GM12878 (cell line): ENCODE measurements around the gene NHLRC4. TPM values are rescaled to one million over a fixed set of nuclear protein-coding genes. Genes with fewer than 3 reads are reported as not detected.

Source experiments
- ATAC-seq: fragments of 200-7000 bp; cut with Tn5 transposase; 3 replicates; pipeline ENCODE4 v1.9.1; 2020; ENCODE audit warnings: mild to moderate bottlenecking, moderate library complexity
- BruUV-seq: library from RNA; stranded (reverse); fragments of 400-500 nt; replicated peaks from 2 replicates; lab custom pipeline; 2021; lab: Mats Ljungman, UMichigan
- CTCF ChIA-PET: fragments of 300-600 bp; sonication (Branson Sonifier 250); formaldehyde crosslinking; extraction: SDS; loops from one replicate; lab custom pipeline; 2021; ENCODE audit warnings: inconsistent platforms; lab: Yijun Ruan, JAX
- POLR2A ChIA-PET: fragments of 350-600 bp; formaldehyde crosslinking; extraction: SDS; loops from one replicate; lab custom pipeline; 2021; ENCODE audit warnings: inconsistent platforms; lab: Charles Lee
- RAD21 ChIA-PET: fragments of 300-600 bp; sonication (Branson Sonifier 250); formaldehyde crosslinking; loops from one replicate; lab custom pipeline; 2023; ENCODE audit warnings: antibody characterized with exemption; ENCODE audit not compliant: unreplicated experiment; lab: Charles Lee
- SMC1A ChIA-PET: fragments of 300-600 bp; sonication (Branson Sonifier 250); formaldehyde crosslinking; loops from one replicate; lab custom pipeline; 2023; ENCODE audit not compliant: unreplicated experiment, uncharacterized antibody; lab: Charles Lee
- DNase-seq: peaks from one replicate; pipeline ENCODE4 v3.0.0-alpha.2; 2011; ENCODE audit warnings: low read depth, low spot score
- FAIRE-seq: peaks from 3 replicates; lab custom pipeline; 2011; peaks lifted over from hg19 to GRCh38; lab: Jason Lieb, UNC
- H2AFZ ChIP-seq: 2 replicates; pipeline ENCODE4 v1.6.0; 2011; ENCODE audit warnings: low read depth, low read length, control low read depth; ENCODE audit not compliant: control insufficient read depth
- H3K27ac ChIP-seq: 2 replicates; pipeline ENCODE4 v1.5.1; 2011; ENCODE audit warnings: control low read depth; ENCODE audit not compliant: control insufficient read depth, insufficient read depth
- H3K27me3 ChIP-seq, 2 experiments: replicated peaks in 1 of 2; 2 replicates each; pipeline versions ENCODE4 v1.6.0 to v1.6.1; 2011; ENCODE audit warnings: low read length in 1 of 2; ENCODE audit not compliant: control insufficient read depth in 2 of 2, insufficient read depth in 2 of 2
- H3K36me3 ChIP-seq, 2 experiments: 2 replicates each; pipeline ENCODE4 v1.5.1; 2011; ENCODE audit warnings: low read length in 1 of 2; ENCODE audit not compliant: control insufficient read depth in 2 of 2, insufficient read depth in 2 of 2
- H3K4me1 ChIP-seq: 2 replicates; pipeline ENCODE4 v1.6.1; 2011; ENCODE audit warnings: mild to moderate bottlenecking, low read length, moderate library complexity, mixed read lengths; ENCODE audit not compliant: control insufficient read depth, insufficient read depth
- H3K4me2 ChIP-seq: 2 replicates; pipeline ENCODE4 v1.6.0; 2011; ENCODE audit warnings: control low read depth; ENCODE audit not compliant: control insufficient read depth, insufficient read depth
- H3K4me3 ChIP-seq: fragments of 200-600 bp; sonication (generic); 2 replicates; pipeline ENCODE4 v1.5.1; 2016
- H3K79me2 ChIP-seq: 2 replicates; pipeline ENCODE4 v1.6.0; 2011; ENCODE audit warnings: low read length; ENCODE audit not compliant: control insufficient read depth, insufficient read depth
- H3K9ac ChIP-seq: 2 replicates; pipeline ENCODE4 v1.8.0; 2011; ENCODE audit warnings: low read length, control low read depth, mixed read lengths; ENCODE audit not compliant: control insufficient read depth, insufficient read depth
- H3K9me3 ChIP-seq: replicated peaks from 3 replicates; pipeline ENCODE4 v1.5.1; 2011; ENCODE audit warnings: mild to moderate bottlenecking, low read length; ENCODE audit not compliant: control insufficient read depth, insufficient read depth
- H4K20me1 ChIP-seq: 2 replicates; pipeline ENCODE4 v1.6.0; 2011; ENCODE audit not compliant: control insufficient read depth, insufficient read depth
- GABPA ChIP-seq: IDR thresholded peaks from 2 replicates; pipeline ENCODE4 v1.6.1; 2014; ENCODE audit warnings: antibody characterized with exemption, low read depth, mild to moderate bottlenecking, inconsistent platforms
- MTA2 ChIP-seq: fragments of 450-650 bp; IDR thresholded peaks from 2 replicates; pipeline ENCODE4 v1.6.1; 2016; ENCODE audit warnings: low read depth, mild to moderate bottlenecking, moderate library complexity
- NRF1 ChIP-seq: conservative IDR thresholded peaks from 2 replicates; pipeline ENCODE4 v1.6.1; 2011; ENCODE audit warnings: mild to moderate bottlenecking, low read depth, low read length, improper control_type of control experiment
- SMAD1 ChIP-seq: fragments of 450-650 bp; IDR thresholded peaks from 2 replicates; pipeline ENCODE4 v1.6.1; 2018; ENCODE audit warnings: mild to moderate bottlenecking, low read depth; ENCODE audit not compliant: partially characterized antibody
- ZNF217 ChIP-seq: fragments of 450-650 bp; IDR thresholded peaks from 2 replicates; pipeline ENCODE4 v1.6.1; 2017; ENCODE audit warnings: antibody characterized with exemption, mild to moderate bottlenecking
- WGBS: methylation state at CpG from one replicate; pipeline ENCODE4 v1.1.6; 2016; ENCODE audit warnings: low lambda C conversion rate; ENCODE audit not compliant: insufficient replicate concordance, insufficient coverage; ENCODE audit errors: missing lambda C conversion rate; 5-methylcytosine and 5-hydroxymethylcytosine counted together
- in situ Hi-C: fragments of 300-500 bp; cut with MboI; formaldehyde crosslinking; loops from 9 replicates; pipeline ENCODE4 v1.14.3; 2018; ENCODE audit warnings: mixed read lengths
- intact Hi-C: fragments of 100-400 bp; cut with micrococcal nuclease; formaldehyde crosslinking; loops from one replicate; pipeline ENCODE4 v1.14.2; 2022; ENCODE audit not compliant: unreplicated experiment
- polyA plus RNA-seq, 11 experiments: library from polyadenylated mRNA; depleted of rRNA in 4 of 11; unstranded in 6 of 11; stranded (reverse) in 5 of 11; fragments of >200 nt; fragmentation: Nextera tagmentation in 4 of 11; fragmentation: Illumina TruSeq in 1 of 11; extraction: Ambion mirVana in 4 of 11; extraction: Trizol in 1 of 11; gene quantifications; 1 replicate in 1 of 11; 2 replicates in 10 of 11; pipeline versions ENCODE4 v1.2.1 to v1.2.3, GENCODE V29; 2011 to 2016; ENCODE audit warnings: inconsistent platforms in 2 of 11, missing spikeins in 2 of 11, low read depth in 1 of 11
- total RNA-seq, 4 experiments: library from RNA; depleted of rRNA in 3 of 4; stranded (reverse); fragments of >200 nt in 3 of 4; fragmentation: Illumina TruSeq in 1 of 4; extraction: Trizol in 1 of 4; gene quantifications; 2 replicates each; pipeline versions ENCODE4 v1.2.1 to v1.2.3, GENCODE V29; 2013 to 2021
- TF ChIP-seq, protein P1 (sequence below): fragments of 150-350 bp; IDR thresholded peaks from 2 replicates; pipeline ENCODE4 v1.6.1; 2014; ENCODE audit warnings: mild to moderate bottlenecking, low read depth, low read length
- TF ChIP-seq, protein P2 (sequence below): fragments of 450-650 bp; formaldehyde crosslinking; IDR thresholded peaks from 2 replicates; pipeline ENCODE4 v1.4.0; 2020; ENCODE audit warnings: mild to moderate bottlenecking, moderate library complexity

The NHLRC4 gene
- total and polyA plus RNA-seq, 10 of the 15 experiments (the other 5 are each of a cell fraction or from before 2014, with no cell fraction given): 0.07 to 1.1 (median 0.57) TPM; not detected in 3

DNA sequence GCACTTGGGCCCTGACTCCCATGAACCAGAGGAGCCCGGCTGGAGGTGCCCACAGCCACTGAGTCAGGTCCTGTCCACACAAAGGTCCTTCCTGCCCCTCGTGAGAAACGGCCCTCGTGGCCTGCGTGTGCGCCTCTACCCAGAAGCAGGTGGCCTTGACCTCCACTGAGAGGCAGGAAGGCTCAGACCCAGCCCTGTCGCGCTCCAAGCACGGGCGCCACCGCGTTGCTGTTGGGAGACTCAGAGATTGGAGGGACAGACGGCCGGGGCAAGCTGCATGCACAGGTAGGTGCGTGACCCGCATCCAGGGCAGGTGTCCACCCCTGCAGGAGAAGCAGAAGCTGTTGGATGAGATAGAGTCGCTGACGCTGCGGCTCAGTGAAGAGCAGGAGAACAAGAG lies 47.4 kb upstream of the NHLRC4 start:
- SMC1A ChIA-PET: no interaction called here
- POLR2A ChIA-PET: interaction anchor here (0.9 kb wide), 1 partner anchor 8 kb away, joined by 3 read pairs; the partner anchor contains the start of gene CAPN15
- BruUV-seq: no TSS peak
- RAD21 ChIA-PET: no interaction called here
- H3K9ac ChIP-seq: no peak overlapping the region
- no peak for TF ChIP-seq NRF1
- TF ChIP-seq GABPA: no peak
- no peak for TF ChIP-seq SMAD1
- TF ChIP-seq, protein P1, sequence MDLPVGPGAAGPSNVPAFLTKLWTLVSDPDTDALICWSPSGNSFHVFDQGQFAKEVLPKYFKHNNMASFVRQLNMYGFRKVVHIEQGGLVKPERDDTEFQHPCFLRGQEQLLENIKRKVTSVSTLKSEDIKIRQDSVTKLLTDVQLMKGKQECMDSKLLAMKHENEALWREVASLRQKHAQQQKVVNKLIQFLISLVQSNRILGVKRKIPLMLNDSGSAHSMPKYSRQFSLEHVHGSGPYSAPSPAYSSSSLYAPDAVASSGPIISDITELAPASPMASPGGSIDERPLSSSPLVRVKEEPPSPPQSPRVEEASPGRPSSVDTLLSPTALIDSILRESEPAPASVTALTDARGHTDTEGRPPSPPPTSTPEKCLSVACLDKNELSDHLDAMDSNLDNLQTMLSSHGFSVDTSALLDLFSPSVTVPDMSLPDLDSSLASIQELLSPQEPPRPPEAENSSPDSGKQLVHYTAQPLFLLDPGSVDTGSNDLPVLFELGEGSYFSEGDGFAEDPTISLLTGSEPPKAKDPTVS: no peak
- no peak for TF ChIP-seq MTA2
- TF ChIP-seq, protein P2, sequence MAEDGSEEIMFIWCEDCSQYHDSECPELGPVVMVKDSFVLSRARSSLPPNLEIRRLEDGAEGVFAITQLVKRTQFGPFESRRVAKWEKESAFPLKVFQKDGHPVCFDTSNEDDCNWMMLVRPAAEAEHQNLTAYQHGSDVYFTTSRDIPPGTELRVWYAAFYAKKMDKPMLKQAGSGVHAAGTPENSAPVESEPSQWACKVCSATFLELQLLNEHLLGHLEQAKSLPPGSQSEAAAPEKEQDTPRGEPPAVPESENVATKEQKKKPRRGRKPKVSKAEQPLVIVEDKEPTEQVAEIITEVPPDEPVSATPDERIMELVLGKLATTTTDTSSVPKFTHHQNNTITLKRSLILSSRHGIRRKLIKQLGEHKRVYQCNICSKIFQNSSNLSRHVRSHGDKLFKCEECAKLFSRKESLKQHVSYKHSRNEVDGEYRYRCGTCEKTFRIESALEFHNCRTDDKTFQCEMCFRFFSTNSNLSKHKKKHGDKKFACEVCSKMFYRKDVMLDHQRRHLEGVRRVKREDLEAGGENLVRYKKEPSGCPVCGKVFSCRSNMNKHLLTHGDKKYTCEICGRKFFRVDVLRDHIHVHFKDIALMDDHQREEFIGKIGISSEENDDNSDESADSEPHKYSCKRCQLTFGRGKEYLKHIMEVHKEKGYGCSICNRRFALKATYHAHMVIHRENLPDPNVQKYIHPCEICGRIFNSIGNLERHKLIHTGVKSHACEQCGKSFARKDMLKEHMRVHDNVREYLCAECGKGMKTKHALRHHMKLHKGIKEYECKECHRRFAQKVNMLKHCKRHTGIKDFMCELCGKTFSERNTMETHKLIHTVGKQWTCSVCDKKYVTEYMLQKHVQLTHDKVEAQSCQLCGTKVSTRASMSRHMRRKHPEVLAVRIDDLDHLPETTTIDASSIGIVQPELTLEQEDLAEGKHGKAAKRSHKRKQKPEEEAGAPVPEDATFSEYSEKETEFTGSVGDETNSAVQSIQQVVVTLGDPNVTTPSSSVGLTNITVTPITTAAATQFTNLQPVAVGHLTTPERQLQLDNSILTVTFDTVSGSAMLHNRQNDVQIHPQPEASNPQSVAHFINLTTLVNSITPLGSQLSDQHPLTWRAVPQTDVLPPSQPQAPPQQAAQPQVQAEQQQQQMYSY (CRISPR knock-in tag): no peak
- TF ChIP-seq ZNF217: no peak
- no peak for FAIRE-seq
- CTCF ChIA-PET: no interaction called here
- no peaks in the 10 kb centered on the region for H3K9me3 ChIP-seq
- H2AFZ ChIP-seq: no peak overlapping the region
- H3K4me2 ChIP-seq: no peak overlapping the region
- no peak overlapping the region for H3K4me3 ChIP-seq
- intact Hi-C loops (no loop called here), in situ Hi-C loops (no loop called here)
- H3K36me3 ChIP-seq: peaks cover 0 to 2% of the 10 kb centered on the region in 2 experiments; a peak in 3 of 4 replicates
- 93% methylated on average over 19 of the region's 19 CpGs for WGBS
- H3K4me1 ChIP-seq: peaks cover 4% of the 10 kb centered on the region
- peaks cover 1% of the 10 kb centered on the region; the same call in 1 of the 2 replicates for H3K79me2 ChIP-seq
- no peak for ATAC-seq
- no peaks in the 10 kb centered on the region for H3K27me3 ChIP-seq
- H3K27ac ChIP-seq: no peak overlapping the region
- DNase-seq: no peak
- H4K20me1 ChIP-seq: no peaks in the 10 kb centered on the region
